Lung (tissue), 12 donors: ENCODE measurements around the gene ADGRV1. TPM values are rescaled to one million over a fixed set of nuclear protein-coding genes. Genes with fewer than 3 reads are reported as not detected.

Experiments used
- ATAC-seq: fragments of 200-7000 bp; cut with Tn5 transposase; one replicate; pipeline ENCODE4 v1.9.1; 2020; ENCODE audit warnings: moderate number of reproducible peaks; ENCODE audit not compliant: insufficient read depth, low FRiP score
- DNase-seq, 3 donors: peaks; one replicate each; pipeline ENCODE4 v3.0.0-alpha.2; 2013 to 2017
- H3K27ac ChIP-seq, 2 donors: one replicate each; pipeline ENCODE4 v1.5.1; 2013; ENCODE audit warnings: mild to moderate bottlenecking in 2 of 2, moderate library complexity in 2 of 2, control low read depth in 1 of 2, inconsistent platforms in 1 of 2, low read depth in 1 of 2, low read length in 1 of 2
- H3K27me3 ChIP-seq, 3 donors: one replicate each; pipeline ENCODE4 v1.5.1; 2013; ENCODE audit warnings: low read length in 2 of 3; ENCODE audit not compliant: control insufficient read depth in 3 of 3, insufficient read depth in 3 of 3
- H3K36me3 ChIP-seq, 4 donors: one replicate each; pipeline ENCODE4 v1.5.1; 2013; ENCODE audit warnings: low read length in 4 of 4, mild to moderate bottlenecking in 1 of 4, moderate library complexity in 1 of 4; ENCODE audit not compliant: control insufficient read depth in 4 of 4, insufficient read depth in 4 of 4
- H3K4me1 ChIP-seq, 5 donors: one replicate each; pipeline ENCODE4 v1.5.1; 2013; ENCODE audit warnings: low read length in 5 of 5, mild to moderate bottlenecking in 2 of 5, moderate library complexity in 1 of 5; ENCODE audit not compliant: control insufficient read depth in 5 of 5, insufficient read depth in 5 of 5
- H3K4me3 ChIP-seq: one replicate; pipeline ENCODE4 v1.5.1; 2013; ENCODE audit warnings: mild to moderate bottlenecking, control low read depth, moderate library complexity
- H3K9ac ChIP-seq, 2 donors: one replicate each; pipeline ENCODE4 v1.5.1; 2013; ENCODE audit warnings: low read length in 2 of 2, control low read depth in 1 of 2; ENCODE audit not compliant: insufficient read depth in 1 of 2
- H3K9me3 ChIP-seq, 4 donors: one replicate each; pipeline ENCODE4 v1.5.1; 2013; ENCODE audit warnings: low read length in 3 of 4, mild to moderate bottlenecking in 1 of 4, moderate library complexity in 1 of 4; ENCODE audit not compliant: control insufficient read depth in 4 of 4, insufficient read depth in 3 of 4
- CTCF ChIP-seq: IDR thresholded peaks from 2 replicates; pipeline ENCODE4 v1.5.1; 2012; ENCODE audit warnings: mild to moderate bottlenecking; ENCODE audit errors: control extremely low read depth, extremely low read depth
- WGBS, 2 donors: extraction: QIAGEN DNeasy Blood & Tissue Kit; methylation state at CpG; one replicate each; pipeline ENCODE4 v1.1.7; 2013; 5-methylcytosine and 5-hydroxymethylcytosine counted together
- polyA plus RNA-seq, 2 donors: library from polyadenylated mRNA; stranded (reverse); fragments of 200-250 nt; gene quantifications; one replicate each; pipeline ENCODE4 v1.2.1, GENCODE V29; 2013
- total RNA-seq, 2 donors: library from RNA; depleted of rRNA in 1 of 2; stranded (reverse); fragments of >200 nt in 1 of 2; gene quantifications; one replicate each; pipeline ENCODE4 v1.2.1, GENCODE V29; 2014 to 2021
- donor health status: control.
- donor health status: control.
- donor health status: Bipolar disorder and iron deficiency.
- donor health status: healthy.
- donor health status: DM: yes; HTN: yes; CAD: no.

Gene ADGRV1
- total and polyA plus RNA-seq, 4 donors = 3.6 to 66.2 (median 28.2) TPM

DNA sequence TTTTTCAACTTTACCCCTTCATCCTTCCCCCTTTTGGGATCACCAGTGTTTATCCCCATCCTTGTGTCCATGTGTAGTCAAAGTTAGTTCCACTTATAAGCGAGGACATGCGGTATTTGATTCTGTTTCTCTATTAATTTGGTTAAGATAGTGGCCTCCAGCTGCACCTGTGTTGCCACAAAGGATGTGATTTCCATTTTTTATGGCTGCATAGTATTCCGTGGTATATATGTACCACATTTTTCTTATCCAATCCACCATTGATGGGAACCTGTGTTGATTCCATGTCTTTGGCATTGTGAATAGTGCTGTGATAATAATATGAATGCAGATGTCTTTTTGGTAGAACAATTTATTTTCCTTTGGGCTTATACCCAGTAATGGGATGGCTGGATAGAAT, 572.2 kb downstream of the ADGRV1 start:
- H3K9ac ChIP-seq = no peak overlapping the region
- H3K36me3 ChIP-seq = no peaks in the 10 kb centered on the region
- peaks cover 0 to 21% (median 15%) of the 10 kb centered on the region in 5 donors for H3K4me1 ChIP-seq
- DNase-seq (no peak), ATAC-seq (no peak)
- H3K4me3 ChIP-seq = no peak overlapping the region
- H3K9me3 ChIP-seq = no peaks in the 10 kb centered on the region
- no peak overlapping the region for H3K27ac ChIP-seq
- H3K27me3 ChIP-seq = no peaks in the 10 kb centered on the region
- 96 to 98% methylated on average over 3 of the region's 3 CpGs for WGBS, 2 donors
- no peak for TF ChIP-seq CTCF

DNA sequence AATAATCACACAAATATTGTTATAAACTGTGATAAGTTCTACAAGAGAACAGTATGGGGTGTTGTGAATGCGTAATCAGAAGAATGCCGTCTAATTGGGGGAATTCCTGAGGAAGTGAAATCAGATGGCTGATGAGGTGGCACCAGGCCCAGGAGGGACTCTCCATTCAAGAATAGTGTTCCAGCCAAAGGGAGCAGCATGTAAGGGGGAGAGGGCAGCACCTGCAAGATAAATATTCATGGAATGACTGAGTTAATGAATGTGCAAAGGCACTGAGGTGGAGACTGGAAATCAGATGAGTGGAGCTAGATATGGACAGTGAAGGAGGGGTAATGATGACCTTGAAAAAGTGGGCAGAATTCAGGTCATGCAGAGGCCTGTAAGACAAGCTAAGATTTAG, 574.0 kb downstream of the ADGRV1 start:
- H3K9ac ChIP-seq = no peak overlapping the region
- WGBS, 2 donors = 50 to 58% methylated on average over 2 of the region's 2 CpGs
- no peaks in the 10 kb centered on the region for H3K9me3 ChIP-seq
- peaks cover 0 to 5% (median 3%) of the 10 kb centered on the region in 5 donors for H3K4me1 ChIP-seq
- DNase-seq (no peak), ATAC-seq (no peak)
- H3K27me3 ChIP-seq = no peaks in the 10 kb centered on the region
- no peak overlapping the region for H3K27ac ChIP-seq
- no peak for TF ChIP-seq CTCF
- H3K36me3 ChIP-seq = no peaks in the 10 kb centered on the region
- no peak overlapping the region for H3K4me3 ChIP-seq

DNA sequence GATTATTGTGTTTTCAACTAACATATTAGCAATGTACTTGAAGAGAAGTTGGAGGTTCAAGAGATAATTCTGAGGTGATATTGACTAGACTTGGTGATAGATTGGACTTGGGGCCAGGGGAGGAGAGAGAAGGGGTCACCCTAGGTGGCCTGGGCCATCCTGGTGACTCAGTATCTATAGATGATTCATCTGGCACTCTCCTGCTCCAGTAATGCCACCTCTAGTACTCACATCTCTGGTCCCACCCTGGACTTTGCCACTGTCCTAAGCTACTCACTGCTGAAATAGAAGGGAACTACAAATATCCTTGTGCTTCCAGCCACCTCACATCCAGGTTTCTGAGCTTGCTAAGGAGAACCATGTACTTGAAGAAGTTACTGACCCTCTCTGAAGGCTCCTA, 574.6 kb downstream of the ADGRV1 start:
- ATAC-seq (no peak), DNase-seq (no peak)
- no peak overlapping the region for H3K27ac ChIP-seq
- no peak overlapping the region for H3K4me3 ChIP-seq
- H3K36me3 ChIP-seq = no peaks in the 10 kb centered on the region
- no peaks in the 10 kb centered on the region for H3K27me3 ChIP-seq
- H3K9me3 ChIP-seq = no peaks in the 10 kb centered on the region
- peaks cover 0 to 5% (median 0%) of the 10 kb centered on the region in 5 donors for H3K4me1 ChIP-seq
- no peak for TF ChIP-seq CTCF
- H3K9ac ChIP-seq = no peak overlapping the region

GRCh38 chr5:91135475-91136248, 577.1 kb downstream of the ADGRV1 start:
- WGBS, 2 donors = 85 to 88% methylated on average over 5 of the region's 5 CpGs
- Histone ChIP-seq H3K36me3 (no peaks in the 10 kb centered on the region), H3K4me1 (peaks cover 0 to 7% (median 0%) of the 10 kb centered on the region in 5 donors), H3K9ac (no peak overlapping the region), H3K27ac (no peak overlapping the region), H3K4me3 (no peak overlapping the region), H3K9me3 (no peaks in the 10 kb centered on the region), H3K27me3 (no peaks in the 10 kb centered on the region)
- TF ChIP-seq CTCF = no peak
- no peak for DNase-seq
- ATAC-seq = no peak
